ENCODE results near the gene CACTIN. TPM values are rescaled to one million over a fixed set of nuclear protein-coding genes. Genes with fewer than 3 reads are reported as not detected.

CACTIN gene
- total and polyA plus RNA-seq, 2 of the 8 experiments (the other 6 are each of a cell fraction or from before 2014, with no cell fraction given), result 25.8 to 29.9 TPM

GRCh38 chr19:3651684-3652083 lies 25.1 kb upstream of the CACTIN start:
- ChIA-PET CTCF (ENCODE audit: partially characterized antibody) (no interaction called here), POLR2A (ENCODE audit: partially characterized antibody) (interaction anchor here (0.5 to 1.6 kb wide), 3 partner anchors 10 to 14 kb away, joined by 3 to 5 read pairs (median 4); no protein-coding TSS in a partner anchor)
- Histone ChIP-seq H4K20me1 (replicated peaks in 1 of 2; ENCODE audit: control insufficient read depth in 1 of 2, insufficient read depth in 2 of 2, low read length in 2 of 2) (peaks cover 3 to 8% of the 10 kb centered on the region in 2 experiments), H4K8ac (ENCODE audit: extremely low read depth, insufficient read depth, low read length) (no peak overlapping the region), H3K23ac (ENCODE audit: insufficient read length) (no peak overlapping the region), H3K14ac (ENCODE audit: insufficient read length) (no peak overlapping the region), H3K79me1 (ENCODE audit: low read depth, low read length) (no peaks in the 10 kb centered on the region), H2BK5ac (ENCODE audit: low read depth, low read length) (no peak overlapping the region), H2BK120ac (replicated peaks; ENCODE audit: low read depth, low read length) (no peak overlapping the region), H4K5ac (ENCODE audit: insufficient read length, low read depth, low read length) (no peak overlapping the region), H3K27me3 (replicated peaks in 1 of 4; ENCODE audit: control insufficient read depth in 3 of 4, extremely low read depth in 1 of 4, insufficient read depth in 3 of 4, low read length in 3 of 4) (no peaks in the 10 kb centered on the region), H3K4me1 (replicated peaks in 1 of 4; ENCODE audit: control insufficient read depth in 3 of 4, insufficient read depth in 4 of 4, low read length in 3 of 4) (no peaks in the 10 kb centered on the region), H3K79me2 (ENCODE audit: control insufficient read depth in 1 of 2, insufficient read depth in 2 of 2, low read length in 2 of 2) (no peaks in the 10 kb centered on the region), H3K18ac (ENCODE audit: extremely low read depth, low read length) (no peak overlapping the region), H3K56ac (replicated peaks; ENCODE audit: insufficient read length, low read depth, low read length) (no peak overlapping the region), H2BK12ac (ENCODE audit: low read depth, low read length) (no peak overlapping the region), H3K9ac (replicated peaks in 1 of 4; ENCODE audit: extremely low read depth in 1 of 4, low read depth in 3 of 4, low read length in 3 of 4) (no peak overlapping the region), H3K9me3 (ENCODE audit: insufficient read depth in 2 of 2, low read depth in 1 of 2, low read length in 1 of 2) (no peaks in the 10 kb centered on the region), H4K91ac (replicated peaks; ENCODE audit: insufficient read length, low read length) (no peak overlapping the region), H3K4me2 (ENCODE audit: insufficient read depth in 1 of 2, low read depth in 2 of 2, low read length in 2 of 2) (no peak overlapping the region), H2AK5ac (ENCODE audit: low read depth, low read length) (no peak overlapping the region), H2BK15ac (ENCODE audit: low read length) (no peak overlapping the region), H3K23me2 (ENCODE audit: low read depth, low read length) (no peaks in the 10 kb centered on the region), H3K4ac (replicated peaks; ENCODE audit: insufficient read length, low read depth, low read length) (no peak overlapping the region), H3K27ac (ENCODE audit: low read depth, low read length) (no peak overlapping the region), H3K36me3 (ENCODE audit: control insufficient read depth in 2 of 4, insufficient read depth in 4 of 4, low read length in 3 of 4) (peaks cover 0 to 25% (median 3%) of the 10 kb centered on the region in 4 experiments; a peak in 3 of 8 replicates), H2BK20ac (ENCODE audit: low read length) (no peak overlapping the region), H3K4me3 (ENCODE audit: extremely low read depth in 1 of 4, insufficient read depth in 2 of 4, low read depth in 3 of 4, low read length in 4 of 4) (no peak overlapping the region), H2AFZ (ENCODE audit: low read length) (no peak overlapping the region)
- 89% methylated on average over 19 of the region's 33 CpGs; no CpG with 5 or more reads in 1 of the 2 experiments for WGBS, 2 experiments (ENCODE audit: extremely low coverage in 1 of 2, insufficient coverage in 1 of 2, insufficient read length in 1 of 2, insufficient replicate concordance in 2 of 2, low coverage in 1 of 2, low lambda C conversion rate in 2 of 2, missing lambda C conversion rate in 1 of 2)
- TF ChIP-seq RNF2 (IDR thresholded peaks at IDR 0.05; ENCODE audit: borderline replicate concordance, low read depth, low read length, missing control alignments, poor library complexity, severe bottlenecking), result no peak
- no peak for TF ChIP-seq BRCA1 (IDR thresholded peaks at IDR 0.05; ENCODE audit: low read depth, low read length)
- no peak for TF ChIP-seq RFX5 (IDR thresholded peaks at IDR 0.05; ENCODE audit: borderline replicate concordance, low read depth, low read length)
- FAIRE-seq, result no peak
- DNase-seq (ENCODE audit: low read depth in 1 of 2, low spot score in 2 of 2), result no peak
